HG03095 (cell line): Measurements from ENCODE around the gene TSHZ2.

Experiments used
- ATAC-seq: cut with Tn5 transposase; IDR thresholded peaks from one replicate; pipeline ENCODE4 v1.9.1; 2021; ENCODE audit warnings: moderate library complexity; ENCODE audit not compliant: unreplicated experiment

TSHZ2 gene

GRCh38 chr20:53190225-53190624 is 218.1 kb downstream of the TSHZ2 start:
- no peak for ATAC-seq

- no peak for ATAC-seq
Observed at GRCh38 chr20:53191957-53192356, 219.8 kb downstream of the TSHZ2 start.

GRCh38 chr20:53194306-53195290 is 222.4 kb downstream of the TSHZ2 start:
- no peak for ATAC-seq

GRCh38 chr20:53195876-53196610 is 223.9 kb downstream of the TSHZ2 start:
- no peak for ATAC-seq

- ATAC-seq: no peak
Observed at GRCh38 chr20:53201588-53201987, 229.4 kb downstream of the TSHZ2 start.

GRCh38 chr20:53202777-53203176 is 230.6 kb downstream of the TSHZ2 start:
- no peak for ATAC-seq

- no peak for ATAC-seq
Observed at GRCh38 chr20:53205046-53205445, 232.9 kb downstream of the TSHZ2 start.

- no peak for ATAC-seq
Observed at GRCh38 chr20:53208110-53208832, 236.1 kb downstream of the TSHZ2 start.

- ATAC-seq: no peak
Observed at GRCh38 chr20:53210041-53210440, 237.9 kb downstream of the TSHZ2 start.

- ATAC-seq: no peak
Observed at GRCh38 chr20:53210931-53211330, 238.8 kb downstream of the TSHZ2 start.

GRCh38 chr20:53212018-53212417 is 239.9 kb downstream of the TSHZ2 start:
- no peak for ATAC-seq

GRCh38 chr20:53214392-53214791 is 242.2 kb downstream of the TSHZ2 start:
- ATAC-seq: no peak

GRCh38 chr20:53215166-53215565 is 243.0 kb downstream of the TSHZ2 start:
- ATAC-seq: no peak

GRCh38 chr20:53216478-53216855 is 244.3 kb downstream of the TSHZ2 start:
- ATAC-seq: no peak

GRCh38 chr20:53216856-53217576 is 244.9 kb downstream of the TSHZ2 start:
- ATAC-seq: peak; percentile 72

GRCh38 chr20:53220482-53221307 is 248.5 kb downstream of the TSHZ2 start:
- ATAC-seq: no peak

- ATAC-seq: no peak
Observed at GRCh38 chr20:53221731-53222130, 249.6 kb downstream of the TSHZ2 start.

GRCh38 chr20:53222416-53222815 is 250.3 kb downstream of the TSHZ2 start:
- no peak for ATAC-seq

GRCh38 chr20:53222932-53223331 is 250.8 kb downstream of the TSHZ2 start:
- no peak for ATAC-seq
